Measurements from ENCODE around the gene FBLN7. TPM values are rescaled to one million over a fixed set of nuclear protein-coding genes. Genes with fewer than 3 reads are reported as not detected.

Gene FBLN7
- total RNA-seq, 1 experiment from 2014 or later = 3.9 TPM

Other genes starting within 250 kb of the FBLN7 start
- gene MERTK, start 239.8 kb upstream of the FBLN7 start, total RNA-seq (2014; rRNA removed; shearing (Covaris generic)) = 0.25 TPM in 1 of 2 replicates, not detected in the other
- gene TMEM87B, start 83.1 kb upstream of the FBLN7 start, total RNA-seq (2014; rRNA removed; shearing (Covaris generic)) = 21.9 and 27.3 TPM in 2 replicates
- gene ZC3H8, start 116.7 kb downstream of the FBLN7 start, total RNA-seq (2014; rRNA removed; shearing (Covaris generic)) = 1.6 and 5.2 TPM in 2 replicates
- 2.0 and 3.5 TPM in 2 replicates for gene ZC3H6, start 137.2 kb downstream of the FBLN7 start, total RNA-seq (2014; rRNA removed; shearing (Covaris generic))

All from M059J (cell line).